NCI-H526 (cell line): ENCODE data around the gene PLGRKT.
"Not testable (repeated sequence)": the region's sequence is repeated elsewhere in the genome, so short reads cannot be mapped to it uniquely, and the experiment has no call there.

Source experiments
- DNase-seq, 2 experiments: peaks; one replicate each; lab custom pipeline; 2025; lab: John Stamatoyannopoulos, UW

The PLGRKT gene

DNA sequence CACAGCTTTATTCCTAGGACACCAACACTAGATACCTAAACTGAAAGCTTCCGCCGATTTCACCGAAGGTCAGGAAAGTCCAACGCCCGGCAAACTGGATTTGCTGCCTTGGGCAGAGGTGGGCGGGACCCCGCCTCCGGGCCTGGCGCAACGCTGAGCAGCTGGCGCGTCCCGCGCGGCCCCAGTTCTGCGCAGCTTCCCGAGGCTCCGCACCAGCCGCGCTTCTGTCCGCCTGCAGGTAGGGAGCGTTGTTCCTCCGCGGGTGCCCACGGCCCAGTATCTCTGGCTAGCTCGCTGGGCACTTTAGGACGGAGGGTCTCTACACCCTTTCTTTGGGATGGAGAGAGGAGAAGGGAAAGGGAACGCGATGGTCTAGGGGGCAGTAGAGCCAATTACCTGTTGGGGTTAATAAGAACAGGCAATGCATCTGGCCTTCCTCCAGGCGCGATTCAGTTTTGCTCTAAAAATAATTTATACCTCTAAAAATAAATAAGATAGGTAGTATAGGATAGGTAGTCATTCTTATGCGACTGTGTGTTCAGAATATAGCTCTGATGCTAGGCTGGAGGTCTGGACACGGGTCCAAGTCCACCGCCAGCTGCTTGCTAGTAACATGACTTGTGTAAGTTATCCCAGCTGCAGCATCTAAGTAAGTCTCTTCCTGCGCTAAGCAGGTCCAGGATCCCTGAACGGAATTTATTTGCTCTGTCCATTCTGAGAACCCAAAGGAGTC, 12.8 kb upstream of the PLGRKT start, which contains the start of gene CD274:
CD274 (plus strand) TSS at position 184 of the 733 bp plus-strand sequence. CDS start 5,572 bp downstream, outside the sequence.
- peak; percentile 42 to 90 for DNase-seq

DNA sequence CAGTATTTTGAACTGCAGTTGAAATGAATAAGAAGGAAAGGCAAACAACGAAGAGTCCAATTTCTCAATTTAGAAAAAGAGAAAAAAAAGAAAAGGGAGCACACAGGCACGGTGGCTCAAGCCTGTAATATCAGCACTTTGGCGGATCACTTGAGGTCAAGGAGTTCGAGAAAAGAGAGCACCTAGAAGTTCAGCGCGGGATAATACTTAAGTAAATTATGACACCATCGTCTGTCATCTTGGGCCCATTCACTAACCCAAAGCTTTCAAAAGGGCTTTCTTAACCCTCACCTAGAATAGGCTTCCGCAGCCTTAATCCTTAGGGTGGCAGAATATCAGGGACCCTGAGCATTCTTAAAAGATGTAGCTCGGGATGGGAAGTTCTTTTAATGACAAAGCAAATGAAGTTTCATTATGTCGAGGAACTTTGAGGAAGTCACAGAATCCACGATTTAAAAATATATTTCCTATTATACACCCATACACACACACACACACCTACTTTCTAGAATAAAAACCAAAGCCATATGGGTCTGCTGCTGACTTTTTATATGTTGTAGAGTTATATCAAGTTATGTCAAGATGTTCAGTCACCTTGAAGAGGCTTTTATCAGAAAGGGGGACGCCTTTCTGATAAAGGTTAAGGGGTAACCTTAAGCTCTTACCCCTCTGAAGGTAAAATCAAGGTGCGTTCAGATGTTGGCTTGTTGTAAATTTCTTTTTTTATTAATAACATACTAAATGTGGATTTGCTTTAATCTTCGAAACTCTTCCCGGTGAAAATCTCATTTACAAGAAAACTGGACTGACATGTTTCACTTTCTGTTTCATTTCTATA, 12.0 kb upstream of the PLGRKT start:
- DNase-seq, result no peak

DNA sequence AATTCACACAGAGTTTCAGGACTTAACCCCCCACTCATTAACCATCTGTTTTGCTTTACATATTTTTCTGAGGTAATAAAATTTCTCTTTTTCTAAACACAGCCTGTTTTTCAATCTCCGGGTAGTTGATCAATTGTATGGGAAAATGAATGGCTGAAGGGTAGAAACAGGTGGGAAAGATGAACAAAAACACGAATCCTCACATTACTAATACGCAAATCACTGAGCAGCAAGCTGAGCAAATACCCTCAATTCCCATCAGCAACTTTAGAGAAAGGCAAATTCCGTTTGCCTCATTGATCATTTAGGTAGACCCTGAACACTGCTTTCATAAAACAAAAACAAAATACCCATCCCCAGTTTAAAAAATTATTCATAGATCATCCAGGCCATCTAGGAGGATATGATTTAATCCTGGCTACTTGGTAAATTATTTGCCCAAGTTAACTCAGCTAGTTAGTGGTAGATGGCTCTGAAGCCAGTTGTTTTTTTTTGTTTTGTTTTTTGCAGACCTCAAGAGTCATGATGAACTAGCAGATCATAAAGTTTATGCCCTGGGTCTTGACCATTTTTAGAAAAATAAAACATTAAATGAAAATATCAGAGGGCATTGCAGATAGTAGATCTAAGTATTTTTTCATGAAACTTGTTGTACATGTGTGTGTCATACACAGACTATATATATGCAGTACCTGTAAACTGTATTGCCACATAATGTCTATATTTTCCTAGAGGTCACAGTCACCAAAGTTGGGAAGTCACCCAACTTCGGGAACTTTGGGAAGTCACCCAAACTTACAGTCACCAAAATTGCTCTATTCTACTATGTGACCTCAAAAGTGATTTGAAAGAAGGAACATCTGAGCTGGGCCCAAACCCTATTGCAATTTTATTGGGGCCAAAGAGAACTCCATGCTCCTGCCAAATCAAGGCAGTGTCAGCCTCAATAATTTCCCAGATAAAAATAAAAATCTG, 11.0 kb upstream of the PLGRKT start:
- DNase-seq, result no peak

DNA sequence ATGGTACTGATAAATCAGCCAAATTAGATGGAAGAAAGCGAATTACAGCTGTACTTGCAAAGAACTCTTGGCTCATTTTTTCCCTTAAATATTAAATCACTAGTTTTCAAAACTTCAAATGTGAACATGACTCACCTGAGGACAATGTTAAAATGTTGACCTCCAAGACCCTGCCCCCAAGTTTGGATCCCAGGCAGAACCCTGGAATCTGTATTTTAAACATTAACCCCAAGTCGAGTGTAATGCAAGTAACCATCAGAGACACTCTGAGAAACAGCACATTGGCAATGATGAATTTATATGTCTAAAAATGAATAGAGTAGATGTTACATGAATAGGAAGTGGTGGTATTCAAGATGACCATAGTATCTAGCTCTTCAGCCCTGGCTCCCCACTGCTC, 10.3 kb upstream of the PLGRKT start:
- DNase-seq, result no peak

DNA sequence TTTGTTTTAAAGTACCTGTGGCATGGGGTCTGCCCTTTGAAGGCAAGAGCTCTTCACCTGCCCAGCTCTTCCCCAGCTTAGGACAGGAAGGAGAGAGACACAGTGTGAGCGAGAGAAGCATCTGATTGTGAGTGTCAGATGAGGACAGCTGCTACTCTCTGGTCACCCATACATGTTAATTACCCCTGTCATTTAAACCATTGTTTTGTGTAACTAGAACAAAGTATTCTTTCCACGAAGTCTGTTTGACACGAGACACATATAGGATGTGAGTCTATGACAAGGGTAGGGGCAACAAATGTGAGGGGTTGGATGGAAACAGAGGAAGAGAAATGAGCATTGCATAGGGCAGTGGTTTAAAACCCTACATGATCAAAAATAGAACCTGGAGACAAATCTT, 9.6 kb upstream of the PLGRKT start:
- DNase-seq, result no peak

DNA sequence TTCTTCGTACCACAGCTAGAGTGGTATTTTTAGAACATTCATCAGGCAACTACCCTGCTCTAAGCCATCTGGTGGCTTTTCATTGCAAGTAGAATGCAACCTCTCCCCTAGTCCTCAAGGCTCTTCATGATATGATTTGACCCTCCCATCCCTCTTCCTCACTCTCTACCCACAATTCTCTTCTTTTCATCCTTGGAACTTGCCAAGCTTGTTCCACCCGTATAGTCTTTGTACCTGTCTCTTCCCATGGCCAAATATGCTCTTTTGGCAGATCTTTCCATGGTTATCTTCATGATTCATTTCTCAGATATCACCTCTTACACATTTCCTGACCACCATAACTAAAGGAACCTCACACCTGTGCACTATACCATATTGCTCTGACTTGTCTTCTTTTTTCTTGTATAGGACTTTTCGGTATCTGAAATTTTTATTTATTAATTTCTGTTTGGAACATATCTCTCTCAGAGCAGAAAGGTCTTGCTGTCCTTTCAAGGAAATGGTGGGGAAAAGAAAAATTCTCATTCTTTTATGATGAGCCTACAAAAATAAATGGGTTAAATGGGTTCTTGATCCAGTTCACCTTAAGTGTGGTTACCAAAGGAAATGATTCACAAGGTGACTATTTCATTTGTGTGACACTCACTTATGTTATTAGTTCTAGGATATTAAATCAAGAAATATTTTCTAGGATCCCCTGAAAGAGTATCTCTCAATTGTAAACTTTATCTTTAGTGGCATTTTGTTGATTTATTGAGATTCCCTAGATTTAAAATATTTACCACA, 8.9 kb upstream of the PLGRKT start:
- DNase-seq, result no peak

DNA sequence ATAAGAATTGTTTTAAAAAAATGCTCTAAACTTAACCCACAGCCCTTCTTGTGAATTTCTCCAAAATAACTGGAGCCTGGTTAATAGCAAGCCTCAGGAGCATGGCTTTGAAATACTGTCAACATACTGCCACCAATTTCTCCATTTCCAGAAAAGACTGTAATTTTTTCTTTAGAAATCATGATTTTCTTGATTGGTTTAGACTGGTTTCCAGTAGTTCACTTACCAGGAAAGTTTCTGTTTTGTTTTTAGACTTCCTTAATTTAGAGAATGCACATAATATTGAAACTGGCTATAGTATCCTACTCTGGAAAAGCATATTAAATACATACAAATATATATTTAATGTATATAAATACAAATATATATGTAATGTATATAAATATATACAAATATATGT, 8.2 kb upstream of the PLGRKT start:
- DNase-seq, result no peak

DNA sequence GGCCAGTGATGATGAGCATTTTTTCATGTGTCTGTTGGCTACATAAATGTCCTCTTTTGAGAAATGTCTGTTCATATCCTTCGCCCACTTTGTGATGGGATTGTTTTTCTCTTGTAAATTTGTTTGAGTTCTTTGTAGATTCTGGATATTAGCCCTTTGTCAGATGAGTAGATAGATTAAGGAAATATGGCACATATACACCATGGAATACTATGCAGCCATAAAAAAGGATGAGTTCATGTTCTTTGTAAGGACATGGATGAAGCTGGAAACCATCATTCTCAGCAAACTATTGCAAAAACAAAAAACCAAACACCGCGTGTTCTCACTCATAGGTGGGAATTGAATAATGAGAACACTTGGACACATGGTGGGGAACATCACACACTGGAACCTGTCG, 7.4 kb upstream of the PLGRKT start:
- not testable (repeated sequence) for DNase-seq

DNA sequence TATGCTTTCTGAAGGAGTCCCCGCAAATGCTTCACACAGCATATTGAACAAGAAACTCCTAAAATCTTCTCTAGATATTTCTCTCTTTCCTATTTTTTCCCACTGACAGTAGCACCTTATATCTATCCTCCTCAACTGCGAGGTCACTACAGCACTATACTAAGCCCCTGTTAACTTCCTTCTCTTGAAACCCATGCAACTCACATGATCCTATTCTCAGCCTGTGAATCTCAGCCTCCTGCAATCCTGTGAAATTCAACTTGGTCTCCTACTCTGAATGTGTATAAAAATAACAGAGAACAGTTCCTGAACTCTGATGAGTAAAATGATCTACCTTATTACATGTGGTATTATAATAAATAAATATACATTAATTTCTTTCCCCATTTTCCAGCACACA, 6.1 kb upstream of the PLGRKT start:
- DNase-seq, result no peak

DNA sequence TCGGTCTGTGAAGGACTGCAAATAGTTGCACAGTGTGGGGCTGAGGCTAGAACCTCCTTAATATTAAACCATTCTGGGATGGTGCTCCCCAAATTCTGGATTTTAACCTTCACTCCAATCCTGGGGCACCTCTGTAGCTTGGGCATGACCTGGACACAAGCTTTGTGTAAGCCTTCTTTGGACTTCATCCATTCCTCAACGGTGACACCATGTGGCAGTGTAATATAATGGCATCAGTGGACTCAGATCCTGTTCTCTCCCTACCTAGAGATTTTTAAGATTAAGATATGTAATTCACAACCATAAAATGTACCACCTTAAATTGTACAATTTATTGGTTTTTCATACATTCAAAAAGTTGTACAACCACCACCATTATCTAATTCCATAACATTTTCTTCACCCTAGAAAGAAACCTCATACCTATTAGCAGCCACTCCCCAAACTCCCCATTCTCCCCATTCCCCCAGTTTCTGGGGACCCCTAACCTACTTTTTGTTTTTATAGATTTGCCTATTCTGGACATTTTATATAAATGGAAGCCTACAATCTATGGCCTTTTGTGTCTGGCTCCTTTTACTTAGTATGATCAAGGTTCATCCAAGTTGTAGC, 4.8 kb upstream of the PLGRKT start:
- DNase-seq, result peak in 1 of 2 experiments; percentile 57

DNA sequence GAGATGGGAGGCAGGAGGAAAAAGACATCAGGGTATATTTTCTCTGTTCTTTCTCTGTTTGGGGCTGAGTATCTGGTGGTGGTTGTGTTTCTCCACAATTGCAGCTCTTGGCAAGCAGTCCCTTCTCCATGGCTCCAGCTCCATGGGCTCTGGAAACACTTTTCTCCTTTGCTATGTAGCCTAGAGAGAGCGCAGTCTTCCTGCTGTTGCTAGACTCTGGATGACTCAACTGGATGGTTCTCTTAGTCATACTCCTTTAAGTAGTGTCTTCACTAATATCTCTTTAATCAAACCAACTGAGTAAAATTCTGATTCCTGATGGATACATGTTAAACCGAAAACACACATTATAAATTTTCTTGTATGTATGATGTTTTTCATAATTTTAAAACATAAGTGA, 3.3 kb upstream of the PLGRKT start:
- DNase-seq, result no peak

DNA sequence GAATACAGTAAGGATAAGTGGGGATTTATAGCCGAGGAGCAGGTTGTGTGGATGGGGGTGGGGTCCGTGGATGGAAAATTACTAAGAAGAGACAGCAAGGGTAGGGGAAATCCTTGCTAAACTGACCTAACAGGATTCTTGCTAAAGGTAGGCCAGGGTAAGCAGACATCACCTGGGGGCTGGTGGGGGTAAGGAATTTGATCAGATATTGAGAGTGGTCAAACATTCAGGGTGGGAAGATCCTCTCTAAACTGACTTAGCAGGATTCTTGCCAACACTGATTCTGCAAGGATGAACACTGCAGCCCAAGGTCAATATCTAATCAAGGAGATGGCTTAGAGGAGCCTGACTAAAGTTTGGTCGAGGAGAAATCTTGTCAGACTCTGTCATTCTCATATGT, 2.7 kb upstream of the PLGRKT start:
- DNase-seq, result no peak

DNA sequence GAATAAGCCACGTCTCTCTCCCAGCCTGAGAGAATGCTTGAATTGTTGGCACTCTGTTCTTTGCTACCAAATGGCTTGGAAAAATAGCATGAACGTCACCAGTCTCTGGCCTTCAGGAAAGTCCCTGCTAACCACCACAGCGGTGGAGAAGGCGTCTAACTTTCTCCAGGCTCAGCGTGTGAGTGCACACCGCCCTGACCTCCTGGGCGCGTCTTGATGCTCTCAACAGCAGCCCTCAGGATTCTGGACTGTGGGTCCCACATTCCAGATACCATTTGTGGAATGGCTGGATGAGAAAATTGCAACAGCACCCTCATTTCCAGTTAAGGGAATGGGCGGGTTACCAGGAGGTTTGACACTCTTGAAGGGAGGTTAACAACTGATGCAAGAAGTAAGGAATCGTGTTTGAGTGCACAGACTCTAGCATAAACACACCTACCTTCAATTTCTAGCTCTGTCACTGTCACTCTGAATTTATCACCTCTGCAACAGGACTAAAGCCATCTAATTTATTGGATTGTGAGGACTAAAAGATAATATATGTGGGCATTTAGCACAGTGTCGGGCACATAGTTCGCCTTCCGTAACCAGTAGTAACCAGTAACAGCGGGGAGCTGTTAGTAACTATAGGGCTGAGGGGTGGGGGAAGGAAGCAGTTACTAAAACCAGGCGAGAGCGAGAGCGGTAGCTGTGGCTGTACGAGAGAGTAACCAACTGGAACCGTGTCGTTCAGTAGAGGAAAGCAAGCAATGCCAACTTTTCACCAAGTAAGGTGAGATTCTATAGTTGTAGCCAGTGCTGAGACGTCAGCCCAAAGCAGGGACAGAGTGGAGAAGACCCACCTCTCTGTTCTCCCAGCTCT, 807 bp upstream of the PLGRKT start:
- DNase-seq, result no peak

DNA sequence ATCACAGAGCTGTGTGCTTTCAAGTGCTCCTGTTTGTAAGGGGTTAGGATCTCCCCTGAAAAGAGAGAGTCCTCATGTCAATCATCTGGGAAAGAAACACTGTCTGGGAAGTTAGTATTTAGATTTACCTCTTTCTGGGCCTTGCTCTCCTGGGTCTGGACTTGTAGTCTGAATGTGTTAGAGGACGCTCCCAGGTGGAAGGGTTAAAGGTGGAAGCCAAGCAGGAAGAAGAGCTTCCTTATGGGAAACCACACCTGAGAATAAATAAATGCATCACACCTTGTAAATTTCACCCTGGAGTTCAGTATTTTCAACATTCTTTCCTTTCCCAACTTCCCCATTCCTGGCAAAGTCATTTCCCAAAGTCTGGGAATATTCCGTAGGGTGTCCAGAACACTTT, 1.3 kb downstream of the PLGRKT start:
- DNase-seq, result no peak

DNA sequence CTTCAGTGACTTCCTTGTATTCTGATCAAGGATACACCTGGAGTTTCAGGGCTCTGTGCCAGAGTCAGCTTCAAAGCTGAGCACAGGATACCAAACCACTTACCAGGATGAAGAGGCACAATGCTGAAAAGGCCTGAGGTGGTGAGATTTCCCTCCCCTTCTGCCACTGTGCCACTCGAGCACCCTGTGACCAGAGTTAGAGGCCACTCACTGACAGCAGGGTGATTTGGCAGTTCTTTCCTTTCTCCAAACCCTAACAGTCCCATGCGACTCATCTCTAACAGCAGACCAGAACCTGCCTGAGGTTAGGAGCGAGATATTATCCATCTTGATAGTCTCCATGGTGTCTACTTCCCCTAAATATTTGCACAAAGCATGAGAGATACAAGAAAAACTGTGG, 1.8 kb downstream of the PLGRKT start:
- no peak for DNase-seq

DNA sequence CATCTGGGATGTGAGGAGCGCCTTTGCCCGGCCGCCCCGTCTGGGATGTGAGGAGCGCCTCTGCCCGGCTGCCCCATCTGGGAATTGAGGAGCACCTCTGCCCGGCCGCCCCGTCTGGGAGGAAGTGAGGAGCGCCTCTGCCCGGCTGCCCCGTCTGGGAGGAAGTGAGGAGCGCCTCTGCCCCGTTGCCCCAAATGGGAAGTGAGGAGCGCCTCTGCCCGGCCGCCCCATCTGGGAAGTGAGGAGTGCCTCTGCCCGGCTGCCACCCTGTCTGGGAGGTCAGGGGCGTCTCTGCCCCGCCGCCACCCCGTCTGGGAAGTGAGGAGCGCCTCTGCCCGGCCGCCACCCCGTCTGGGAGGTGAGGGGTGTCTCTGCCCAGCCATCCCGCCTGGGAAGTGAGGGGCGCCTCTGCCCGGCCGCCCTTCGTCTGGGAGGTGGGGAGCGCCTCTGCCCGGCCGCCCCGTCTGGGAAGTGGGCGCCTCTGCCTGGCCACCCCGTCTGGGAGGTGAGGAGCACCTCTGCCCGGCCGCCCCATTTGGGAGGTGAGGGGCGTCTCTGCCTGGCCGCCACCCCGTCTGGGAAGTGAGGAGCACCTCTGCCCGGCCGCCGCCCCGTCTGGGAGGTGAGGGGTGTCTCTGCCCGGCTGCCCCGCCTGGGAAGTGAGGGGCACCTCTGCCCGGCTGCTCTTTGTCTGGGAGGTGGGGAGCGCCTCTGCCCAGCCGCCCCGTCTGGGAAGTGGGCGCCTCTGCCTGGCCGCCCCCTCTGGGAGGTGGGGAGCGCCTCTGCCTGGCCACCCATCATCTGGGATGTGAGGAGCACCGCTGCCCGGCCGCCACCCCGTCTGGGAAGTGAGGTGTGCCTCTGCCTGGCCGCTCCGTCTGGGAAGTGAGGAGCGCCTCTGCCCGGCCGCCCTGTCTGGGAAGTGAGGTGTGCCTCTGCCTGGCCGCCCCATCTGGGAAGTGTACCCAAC, 3.6 kb downstream of the PLGRKT start:
- DNase-seq, result not testable (repeated sequence)

DNA sequence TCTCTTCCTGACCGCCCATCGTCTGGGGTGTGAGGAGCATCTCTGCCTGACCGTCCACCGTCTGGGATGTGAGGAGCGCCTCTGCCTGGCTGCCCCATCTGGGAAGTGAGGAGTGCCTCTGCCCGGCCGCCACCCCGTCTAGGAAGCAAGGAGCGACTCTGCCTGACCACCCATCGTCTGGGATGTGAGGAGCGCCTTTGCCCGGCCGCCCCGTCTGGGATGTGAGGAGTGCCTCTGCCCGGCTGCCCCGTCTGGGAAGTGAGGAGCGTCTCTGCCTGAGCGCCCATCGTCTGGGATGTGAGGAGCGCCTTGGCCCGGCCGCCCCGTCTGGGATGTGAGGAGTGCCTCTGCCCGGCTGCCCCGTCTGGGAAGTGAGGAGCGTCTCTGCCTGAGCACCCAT, 4.4 kb downstream of the PLGRKT start:
- not testable (repeated sequence) for DNase-seq

DNA sequence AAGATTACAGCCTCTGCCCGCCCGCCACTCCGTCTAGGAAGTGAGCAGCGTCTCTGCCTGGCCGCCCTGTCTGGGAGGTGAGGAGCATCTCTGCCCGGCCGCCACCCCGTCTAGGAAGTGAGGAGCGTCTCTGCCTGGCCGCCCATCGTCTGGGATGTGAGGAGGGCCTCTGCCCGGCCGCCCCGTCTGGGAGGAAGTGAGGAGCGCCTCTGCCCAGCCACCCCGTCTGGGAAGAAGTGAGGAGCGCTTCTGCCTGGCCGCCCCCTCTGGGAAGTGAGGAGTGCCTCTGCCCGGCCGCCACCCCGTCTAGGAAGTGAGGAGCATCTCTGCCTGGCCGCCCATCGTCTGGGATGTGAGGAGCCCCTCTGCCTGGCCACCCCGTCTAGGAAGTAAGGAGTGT, 4.8 kb downstream of the PLGRKT start:
- not testable (repeated sequence) for DNase-seq

DNA sequence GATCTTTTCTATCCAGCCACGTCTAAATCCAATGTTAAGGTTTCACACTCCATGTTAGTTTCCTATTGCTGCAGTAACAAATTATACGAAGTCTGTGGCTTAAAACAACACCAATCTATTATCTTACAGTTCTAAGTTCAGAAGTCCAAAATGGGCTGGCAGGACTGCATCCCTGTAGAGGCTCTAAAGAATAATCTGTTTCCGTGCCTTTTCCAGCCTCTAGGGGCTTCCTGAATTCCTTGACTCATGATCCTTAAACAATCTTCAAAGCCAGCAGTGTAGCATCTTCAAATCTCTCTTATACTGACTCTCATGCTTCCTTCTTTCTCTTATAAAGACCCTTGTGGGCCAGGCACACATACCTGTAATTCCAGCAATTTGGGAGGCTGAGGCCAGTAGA, 6.8 kb downstream of the PLGRKT start:
- no peak for DNase-seq
